Hematopoietic multipotent progenitor cell treated with erythropoietin and hydrocortisone succinate and interleukin-3 and kit ligand, for 4 days (in vitro differentiated cells): ENCODE measurements around the gene PALD1.
A peak's percentile ranks its signal among the peaks of the same experiment; 100 is the strongest.

Experiments
- DNase-seq: peaks from one replicate; pipeline ENCODE4 v3.0.0-alpha.2; 2015

Gene PALD1

DNA sequence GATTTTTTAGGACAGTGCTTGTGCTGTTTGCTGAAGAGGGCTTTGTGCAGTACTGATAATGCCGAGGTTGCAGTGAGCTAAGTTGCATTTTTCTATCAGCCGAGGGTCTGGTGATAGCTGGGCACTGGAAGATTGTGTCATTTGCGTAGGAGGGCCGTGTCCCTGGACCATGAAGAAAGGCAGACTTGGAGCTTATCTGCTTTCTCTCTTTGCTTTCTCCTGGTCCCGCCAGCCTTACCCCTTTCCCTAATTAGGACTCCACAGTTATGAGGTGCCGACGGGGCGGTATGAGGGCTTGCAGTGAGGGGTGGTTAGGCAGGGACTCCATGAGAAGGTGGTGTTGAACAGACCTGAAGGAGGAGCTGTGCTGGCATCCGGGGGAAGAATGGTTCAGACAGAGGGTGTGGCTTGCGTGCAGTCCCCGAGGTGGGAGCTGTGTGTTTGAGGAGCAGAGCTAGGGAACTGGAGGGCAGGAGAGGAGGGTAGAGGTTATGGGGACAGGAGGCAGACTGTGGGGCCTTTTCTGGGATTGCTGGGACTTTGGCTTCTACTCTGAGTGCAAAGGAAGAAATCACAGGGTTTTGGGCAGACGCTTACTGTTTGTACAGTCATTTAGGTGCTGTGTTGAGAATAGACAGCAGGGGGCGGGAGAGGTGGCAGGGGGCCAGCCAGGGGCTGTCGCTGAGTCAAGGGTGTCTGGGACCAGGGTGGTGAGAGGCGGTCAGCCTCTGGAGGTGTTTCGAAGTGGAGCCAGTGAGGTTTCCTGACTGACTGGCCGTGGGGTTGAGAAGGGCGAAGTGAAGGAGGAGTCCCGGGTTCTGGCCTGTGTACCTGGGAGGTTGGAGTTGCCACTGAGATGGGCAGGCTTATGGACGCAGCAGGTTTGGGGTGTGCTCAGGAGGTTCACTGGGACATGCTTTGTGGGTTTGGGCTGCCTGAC is 80.6 kb downstream of the PALD1 start:
- DNase-seq, result peak; percentile 86

DNA sequence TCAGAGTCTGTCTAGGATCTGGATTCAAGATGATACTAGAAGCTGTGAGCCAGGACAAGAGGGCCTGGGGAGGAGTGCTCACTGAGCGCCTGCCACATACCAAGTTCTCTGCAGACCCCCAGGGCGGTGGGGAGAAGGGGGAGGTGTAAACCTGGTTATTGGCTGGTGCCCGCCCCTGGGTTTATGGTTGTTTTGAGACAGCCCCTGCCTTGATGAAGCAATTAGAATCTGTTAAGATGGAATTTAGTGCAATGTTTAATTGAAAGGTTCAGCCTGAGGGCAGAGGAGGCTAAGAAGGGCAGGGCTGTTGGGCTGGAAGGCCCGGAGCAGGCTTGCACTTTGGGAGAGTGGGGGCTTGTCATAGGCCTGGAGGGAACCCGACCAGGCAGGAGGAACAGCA is 81.3 kb downstream of the PALD1 start:
- DNase-seq, result no peak

GRCh38 chr10:70560511-70560941 is 82.0 kb downstream of the PALD1 start:
- DNase-seq, result no peak

GRCh38 chr10:70561070-70561469 is 82.5 kb downstream of the PALD1 start:
- DNase-seq, result peak; percentile 69

- DNase-seq, result no peak
Observed at GRCh38 chr10:70561558-70561957, 83.0 kb downstream of the PALD1 start.

DNA sequence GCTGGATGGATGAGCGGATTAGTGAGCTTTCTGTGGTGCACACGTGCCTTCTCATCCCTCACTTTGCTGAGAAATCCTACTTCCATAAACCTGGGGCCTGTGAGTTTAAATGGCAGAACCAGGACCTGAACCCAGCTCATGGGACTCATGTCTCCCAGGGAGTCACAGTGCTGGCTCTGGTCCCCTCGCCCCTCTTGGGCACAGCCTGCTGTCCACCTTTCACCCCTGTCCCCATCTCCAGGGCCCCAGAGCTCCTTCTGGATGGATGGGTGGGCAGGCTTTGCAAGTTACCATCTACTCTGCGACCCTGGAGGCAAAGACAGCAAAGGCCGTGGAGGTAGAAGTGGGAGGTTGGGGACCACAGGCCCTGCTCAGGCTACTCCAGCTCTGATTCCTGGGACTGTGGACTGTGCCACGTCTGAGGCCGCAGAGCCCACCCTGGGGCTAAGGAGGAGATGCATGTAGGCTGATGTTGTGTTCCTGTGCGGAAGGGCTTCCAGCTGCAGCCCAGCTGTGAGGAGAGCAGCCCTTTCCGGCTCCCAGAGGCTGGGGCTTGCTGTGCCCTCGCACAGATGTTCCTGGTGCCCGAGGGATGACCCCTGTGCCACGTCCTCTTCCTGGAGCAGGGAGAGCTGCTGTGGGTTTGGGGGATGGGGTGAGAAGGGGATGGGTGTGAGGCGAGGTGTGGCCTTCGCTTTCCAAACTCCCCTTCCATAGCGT is 83.6 kb downstream of the PALD1 start:
- DNase-seq, result no peak

GRCh38 chr10:70563230-70563629 is 84.7 kb downstream of the PALD1 start:
- no peak for DNase-seq

GRCh38 chr10:70564113-70564725 is 85.7 kb downstream of the PALD1 start:
- no peak for DNase-seq

DNA sequence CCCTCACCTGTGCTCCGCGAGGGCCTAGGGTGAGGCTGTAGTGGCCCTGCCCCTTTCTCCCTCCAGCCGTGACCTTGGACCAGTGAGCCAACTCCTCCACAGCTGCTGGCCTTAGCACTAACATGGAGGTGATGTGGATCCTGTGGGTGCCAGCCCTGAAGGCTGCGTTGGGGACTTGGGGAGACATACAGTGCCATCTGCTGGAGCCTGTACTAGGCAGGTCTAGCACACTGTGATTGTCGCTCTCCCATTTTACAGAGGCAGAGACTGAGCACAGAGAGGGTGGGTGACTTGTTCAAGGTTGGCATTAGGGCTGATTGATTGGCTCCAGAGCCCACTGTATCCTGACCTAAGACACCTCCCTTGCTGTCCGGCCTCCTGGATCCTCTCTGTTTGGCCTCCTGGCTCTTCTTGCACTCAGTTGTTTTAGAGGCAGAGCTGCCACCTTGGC is 86.4 kb downstream of the PALD1 start:
- peak; percentile 47 for DNase-seq

DNA sequence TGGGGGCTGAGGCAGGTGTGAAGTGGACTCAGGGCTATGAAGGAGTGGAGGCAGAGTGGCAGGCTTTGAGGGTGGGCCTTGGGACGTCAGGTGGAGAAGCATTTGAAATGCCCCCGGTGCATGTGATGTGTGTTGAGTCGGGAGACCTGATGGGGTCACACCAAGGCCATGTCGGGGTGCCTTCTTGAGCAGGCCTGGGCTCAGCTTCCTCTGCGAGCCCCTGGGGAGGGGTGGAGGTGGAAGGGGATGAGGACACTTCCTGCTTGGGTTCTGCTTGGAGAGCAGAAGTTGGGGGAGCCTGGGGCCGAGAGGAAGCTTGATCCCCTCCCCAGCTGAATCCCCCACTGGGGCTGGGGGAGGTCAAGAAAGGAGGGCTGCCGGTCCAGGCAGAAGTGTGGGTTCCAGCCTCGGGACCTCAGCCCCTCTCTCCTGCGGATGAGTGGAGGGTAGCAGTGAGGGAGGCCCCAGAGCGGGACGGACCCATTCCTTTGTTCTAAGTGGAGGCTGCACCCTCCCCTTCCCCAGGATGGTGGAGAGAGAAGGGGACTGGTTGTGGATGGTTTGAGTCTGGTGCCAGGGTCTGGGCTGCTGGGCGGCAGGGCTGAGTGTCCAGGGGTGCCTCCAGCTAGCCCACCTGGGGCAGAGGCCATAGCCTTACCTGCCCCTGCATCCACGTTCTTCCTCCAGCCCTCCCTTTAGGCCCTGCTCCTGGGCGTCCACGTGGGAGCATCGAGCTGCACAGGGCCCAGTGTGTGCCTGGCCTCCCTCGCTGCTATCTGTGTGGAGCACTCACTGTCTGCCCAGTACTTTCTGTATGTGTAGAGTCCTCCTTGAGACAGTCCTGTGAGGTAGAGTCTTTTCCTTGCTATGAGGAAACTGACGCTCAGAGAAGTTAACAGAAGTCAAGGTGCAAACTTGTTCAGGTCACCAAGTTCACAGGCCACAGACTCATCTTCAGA is 87.3 kb downstream of the PALD1 start:
- DNase-seq, result peak; percentile 57

- DNase-seq, result no peak
Observed at GRCh38 chr10:70566515-70567290, 88.1 kb downstream of the PALD1 start.

DNA sequence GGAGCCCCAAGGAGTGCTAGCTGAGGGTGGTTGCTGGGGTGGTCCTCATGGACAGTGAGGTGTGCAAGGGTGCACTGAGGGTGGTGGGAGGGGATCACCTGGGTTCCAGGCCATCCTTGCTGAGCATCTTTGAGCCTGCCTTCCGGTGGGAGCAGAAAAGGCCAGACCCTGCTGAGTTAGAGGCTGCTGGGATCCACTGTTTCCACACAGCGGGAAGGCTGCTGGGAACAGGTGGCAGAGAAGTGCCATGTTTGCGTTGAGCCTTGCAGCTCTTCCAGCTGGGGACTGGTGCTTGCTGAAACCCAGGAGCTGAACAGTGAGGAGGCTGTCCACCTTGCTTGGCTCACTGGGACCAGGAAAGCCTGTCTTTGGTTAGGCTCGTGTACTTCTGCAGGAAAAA is 89.0 kb downstream of the PALD1 start:
- DNase-seq, result no peak

GRCh38 chr10:70568113-70568512 is 89.5 kb downstream of the PALD1 start:
- DNase-seq, result no peak

DNA sequence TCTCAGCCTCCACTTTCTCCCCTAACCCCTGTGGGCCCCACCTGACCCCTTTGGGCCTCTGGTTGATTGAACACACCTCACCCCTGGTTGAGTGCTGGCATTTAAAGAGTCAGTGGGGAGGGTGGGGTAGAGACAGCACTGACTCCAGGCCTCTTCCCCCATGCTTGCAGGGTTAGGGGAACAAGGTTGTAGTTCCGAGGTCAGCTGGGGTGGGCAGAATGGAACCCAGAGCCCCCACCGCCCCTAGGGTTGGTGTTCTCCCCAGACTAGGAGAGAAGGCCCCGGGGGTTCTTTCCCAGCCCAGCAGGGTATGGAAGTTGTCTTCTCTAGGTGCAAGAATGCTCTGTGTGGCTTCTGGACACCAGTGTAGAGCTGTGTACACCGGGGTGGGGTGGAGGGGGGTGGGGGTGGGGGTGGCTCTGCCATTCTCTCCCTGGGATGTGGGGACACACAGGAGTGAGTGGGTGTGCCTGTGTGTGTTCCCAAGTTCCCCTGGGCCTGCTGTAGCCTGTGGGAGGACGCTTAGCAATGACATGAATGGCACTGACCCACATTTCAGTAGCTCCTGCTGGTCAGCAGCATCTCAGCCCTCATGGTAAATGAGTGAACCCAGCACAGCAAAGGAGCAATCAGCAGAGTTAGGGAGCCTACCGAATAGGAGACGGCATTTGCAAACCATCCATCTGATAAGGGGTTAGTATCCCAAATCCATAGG is 90.4 kb downstream of the PALD1 start:
- DNase-seq, result no peak

- no peak for DNase-seq
Observed at GRCh38 chr10:70571236-70571635, 92.7 kb downstream of the PALD1 start.

DNA sequence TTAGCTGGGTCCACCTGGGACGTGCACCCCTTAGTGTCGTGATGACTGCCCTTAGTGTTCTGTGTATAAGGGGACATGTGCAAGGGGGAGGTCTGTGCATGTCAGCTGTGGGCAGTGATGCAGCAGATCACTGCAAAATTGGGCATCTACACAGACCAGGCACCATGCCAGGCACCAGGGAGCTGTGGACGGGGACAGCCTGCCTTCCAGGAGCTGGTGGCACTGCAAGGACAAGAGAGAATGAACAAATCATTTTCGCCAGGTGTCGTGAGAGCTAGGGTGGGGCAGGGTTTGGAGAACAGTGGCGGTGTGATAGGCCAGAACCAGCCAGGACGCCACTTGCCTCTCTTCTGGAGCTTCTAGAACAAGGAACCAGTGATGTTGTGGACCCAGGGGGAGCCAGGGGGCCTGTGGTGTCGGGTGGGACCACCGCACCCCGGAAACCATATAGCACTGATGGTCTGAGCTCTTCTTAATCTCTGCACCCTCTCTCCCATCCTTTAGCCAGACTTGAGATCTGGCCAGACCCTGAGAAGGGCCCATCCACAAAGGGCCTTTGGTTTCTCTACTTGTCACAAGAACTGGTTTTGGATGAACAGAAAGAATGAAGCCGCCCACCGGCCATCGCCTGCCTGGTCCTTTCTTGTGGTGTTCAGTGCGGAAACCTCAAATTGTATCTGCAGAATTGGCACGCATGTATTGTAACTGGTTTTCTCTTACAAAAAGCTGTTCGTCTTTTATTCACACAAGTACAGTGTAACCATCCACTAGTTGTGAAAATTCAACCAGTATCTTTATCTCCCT is 93.3 kb downstream of the PALD1 start:
- peak; percentile 21 for DNase-seq

GRCh38 chr10:70573599-70574506 is 95.3 kb downstream of the PALD1 start:
- DNase-seq, result peak; percentile 50

DNA sequence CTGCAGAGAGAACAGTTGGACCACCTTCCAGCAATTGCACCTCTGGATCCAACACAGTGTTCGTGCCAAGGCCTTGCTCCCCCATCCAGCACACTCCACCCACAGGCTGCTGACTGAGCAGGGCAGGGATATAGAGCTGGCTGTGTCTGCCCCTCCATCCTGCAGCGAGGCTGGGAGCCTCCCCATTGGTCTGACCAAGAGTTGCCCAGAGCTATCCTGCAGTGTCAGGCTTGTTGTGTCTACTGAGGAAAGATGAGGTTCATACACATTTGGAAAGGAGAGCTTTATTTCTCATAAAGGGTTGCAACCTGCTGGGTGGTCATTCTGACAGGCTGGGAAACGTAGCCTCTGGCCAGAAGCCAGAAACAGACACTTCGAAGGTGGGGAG is 96.9 kb downstream of the PALD1 start:
- DNase-seq, result peak; percentile 52
